DMS 273 treated with DMSO at 0.1 percent for 48 hours (cell line): ENCODE results near the gene ARHGDIA.

ENCODE experiments used
- DNase-seq: peaks from one replicate; lab custom pipeline; 2025; lab: John Stamatoyannopoulos, UW

ARHGDIA gene

DNA sequence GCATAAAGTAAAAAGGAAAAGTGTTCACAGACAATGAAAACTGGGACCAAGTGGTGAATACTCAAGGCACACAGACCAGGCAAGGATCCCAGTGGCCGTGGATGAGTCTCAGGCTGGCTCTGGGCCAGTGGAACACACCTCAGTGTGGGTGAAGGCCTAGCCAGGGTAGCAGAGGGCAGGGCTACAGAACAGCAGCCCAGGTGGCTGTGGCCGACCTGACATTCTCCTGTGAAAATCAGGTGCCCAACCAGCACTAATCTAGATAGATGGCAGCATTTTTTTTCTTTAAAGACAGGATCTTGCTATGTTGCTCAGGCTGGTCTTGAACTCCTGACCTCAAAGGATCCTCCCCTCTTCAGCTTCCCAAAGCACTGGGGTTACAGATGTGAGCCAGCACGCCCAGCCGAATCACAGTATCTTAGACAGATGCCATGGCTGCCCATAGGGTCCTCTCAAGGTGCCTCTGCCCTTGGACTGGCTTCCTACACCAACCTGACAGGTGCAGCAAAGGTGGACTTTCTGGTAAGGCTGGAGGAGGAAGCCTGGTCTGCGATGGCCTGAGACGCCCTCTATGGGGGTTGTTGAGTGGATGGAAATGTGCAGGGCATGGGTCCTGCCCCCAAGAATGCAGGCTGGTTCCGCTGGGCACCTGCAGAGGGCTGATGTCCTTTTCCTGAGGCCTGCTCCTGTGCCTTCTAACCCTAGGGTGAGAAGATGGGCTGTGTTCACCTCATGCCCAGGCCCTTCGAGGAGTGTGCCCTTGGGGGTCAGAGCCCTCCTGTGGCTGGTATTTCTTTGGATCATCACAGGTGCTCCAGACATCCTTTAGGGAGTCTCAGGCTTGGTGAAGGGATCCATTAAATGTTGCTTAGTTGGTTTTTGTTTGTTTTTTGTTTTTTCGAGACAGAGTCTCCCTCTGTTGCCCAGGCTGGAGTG is 7.0 kb downstream of the ARHGDIA start:
- no peak for DNase-seq

DNA sequence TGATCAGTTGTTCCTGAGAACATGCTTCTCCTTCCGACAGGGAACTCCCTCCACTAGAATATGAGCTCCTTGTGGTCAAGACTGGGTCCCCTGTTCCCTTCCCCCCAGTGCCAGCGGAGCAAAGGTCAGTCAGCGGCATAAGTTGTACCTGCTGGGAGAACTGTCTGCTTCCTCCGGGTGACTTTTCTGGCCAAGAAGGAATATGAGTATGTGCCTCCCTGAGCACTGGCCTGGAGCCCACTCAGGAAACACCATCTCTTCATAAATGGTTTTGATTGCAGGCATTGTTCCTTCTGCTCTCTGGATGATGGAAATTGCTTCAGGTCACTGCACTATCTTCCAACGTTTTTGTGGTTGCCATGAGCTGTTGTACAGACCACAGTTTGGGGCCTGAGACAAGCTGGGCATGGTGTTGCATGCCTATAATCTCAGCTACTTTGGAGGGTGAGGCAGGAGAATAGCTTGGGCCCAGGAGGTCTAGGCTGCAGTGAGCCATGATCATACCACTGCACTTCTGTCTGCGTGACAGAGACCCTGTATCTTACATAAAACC is 7.9 kb downstream of the ARHGDIA start:
- no peak for DNase-seq

DNA sequence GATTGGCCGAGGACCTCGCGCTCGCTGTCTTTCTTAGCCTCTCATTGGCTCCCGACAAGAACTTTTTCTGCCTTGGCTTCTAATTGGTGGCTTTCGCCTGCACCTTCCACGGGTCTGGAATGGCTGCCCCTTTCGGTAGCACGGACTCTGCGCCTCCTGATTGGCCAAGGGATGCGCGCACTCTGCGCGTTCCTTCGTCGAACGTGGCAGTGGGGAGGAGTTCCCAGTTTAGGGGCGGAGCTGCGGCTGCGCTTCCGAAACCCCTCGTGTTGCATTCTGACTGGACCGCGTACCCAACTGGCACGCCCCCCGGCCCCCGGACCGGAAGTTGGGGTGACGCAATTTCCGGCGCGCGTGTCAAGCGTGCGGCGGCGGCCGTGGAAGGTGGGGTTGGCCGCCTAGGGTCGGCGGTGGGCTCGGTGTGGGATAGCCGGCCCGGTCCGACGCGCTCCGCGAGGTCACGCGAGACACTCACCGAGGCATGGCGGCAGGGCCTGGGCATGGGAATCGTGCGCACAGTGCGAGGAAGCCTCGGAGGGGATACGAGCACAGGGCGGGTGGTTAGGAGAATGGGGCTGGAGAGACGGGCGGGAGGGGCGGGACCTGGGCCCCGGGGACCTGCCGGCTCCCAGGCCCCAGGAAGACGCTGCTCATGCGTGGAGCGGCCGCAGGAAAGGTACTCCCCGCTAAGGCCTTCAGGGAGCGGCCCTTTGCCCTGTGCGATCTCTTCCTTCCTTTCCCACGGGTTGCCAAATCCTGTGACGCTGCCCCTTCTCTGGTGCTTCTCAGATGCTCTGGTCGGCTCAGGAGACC is 10.2 kb downstream of the ARHGDIA start:
- peak; percentile 99 for DNase-seq

DNA sequence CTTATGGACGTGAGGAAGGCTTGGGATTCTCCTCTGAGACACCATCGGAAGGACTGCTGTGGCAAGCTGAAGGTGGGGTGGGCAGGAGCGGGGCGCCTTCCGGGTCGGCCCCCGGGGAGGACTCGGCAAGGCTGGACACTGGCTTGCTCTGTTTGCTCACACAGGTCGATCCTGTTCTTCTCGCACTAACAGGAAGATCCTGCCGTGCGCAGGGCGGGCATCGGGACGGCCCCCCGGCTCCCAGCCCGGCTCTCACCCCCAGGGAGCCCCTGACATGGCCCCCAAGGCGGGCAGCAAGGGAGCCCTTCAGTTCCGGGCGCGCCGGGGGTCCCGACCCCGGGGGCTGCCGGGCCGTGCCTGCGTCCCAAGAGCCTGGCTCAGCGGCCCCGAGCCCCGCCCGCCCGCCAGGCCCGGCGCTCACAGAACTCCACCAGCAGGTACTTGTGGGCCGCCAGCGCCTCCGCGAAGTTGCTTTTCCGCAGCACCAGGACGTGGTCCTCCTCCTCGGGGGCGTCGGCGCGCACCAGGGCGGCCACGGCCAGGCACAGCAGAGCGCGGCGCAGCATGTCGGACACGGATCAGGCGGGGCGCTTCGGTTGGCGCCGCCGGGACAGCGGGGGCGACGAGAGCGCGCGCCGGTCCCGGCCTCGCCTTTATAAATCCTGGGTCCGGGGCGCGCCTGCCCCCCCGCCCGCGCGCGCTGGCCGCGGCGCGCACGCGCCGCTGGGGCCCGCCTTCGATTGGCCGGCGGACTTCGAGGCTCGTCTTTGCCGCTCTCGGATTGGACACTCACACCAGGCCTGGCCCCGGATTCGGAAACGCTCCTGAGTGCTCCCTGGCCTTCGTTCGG is 11.0 kb downstream of the ARHGDIA start, which contains the start of gene P4HB:
P4HB (minus strand) TSS at position 630 of the 850 bp plus-strand sequence; CDS start at position 566, 64 bp downstream.
- DNase-seq, result no peak

DNA sequence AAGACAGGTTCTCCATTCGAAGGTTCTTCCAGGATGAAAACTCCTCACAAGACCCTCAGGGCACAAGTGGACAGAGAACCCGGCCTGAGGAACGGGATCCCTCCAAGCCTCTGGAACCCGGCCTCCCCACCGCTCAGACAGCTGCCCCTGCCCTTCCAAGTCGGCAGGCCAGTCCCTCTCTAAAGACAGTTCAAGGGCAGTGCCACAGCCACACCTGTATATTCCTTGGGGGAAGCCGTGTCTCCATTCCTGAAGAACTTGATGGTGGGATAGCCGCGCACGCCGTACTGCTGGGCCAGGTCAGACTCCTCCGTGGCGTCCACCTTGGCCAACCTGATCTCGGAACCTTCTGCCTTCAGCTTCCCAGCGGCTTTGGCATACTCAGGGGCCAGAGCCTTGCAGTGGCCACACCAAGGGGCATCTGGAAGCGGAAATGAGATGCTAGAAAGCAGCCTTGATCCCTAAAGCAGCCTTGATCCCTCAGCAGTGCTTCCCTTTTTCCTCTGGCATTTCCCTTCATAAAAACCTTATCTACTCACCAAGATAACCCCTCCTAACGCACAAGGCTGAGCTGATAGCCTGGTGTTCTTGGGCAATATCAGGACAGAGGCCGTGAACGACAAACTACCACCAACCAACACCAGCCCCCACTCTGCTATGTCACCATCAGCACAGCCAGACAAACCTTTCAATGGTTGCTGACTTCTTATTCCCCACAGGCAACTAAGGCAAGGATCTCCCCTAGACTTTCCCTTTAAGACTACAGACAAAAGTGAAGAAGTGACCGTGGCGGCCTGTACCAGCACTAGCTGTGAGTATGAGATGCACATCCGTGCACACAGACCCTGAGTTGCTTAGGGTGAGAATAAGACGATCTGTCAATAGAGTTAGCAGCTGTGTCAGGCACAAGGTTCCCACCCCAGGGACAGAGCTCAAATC is 11.9 kb downstream of the ARHGDIA start:
- no peak for DNase-seq

DNA sequence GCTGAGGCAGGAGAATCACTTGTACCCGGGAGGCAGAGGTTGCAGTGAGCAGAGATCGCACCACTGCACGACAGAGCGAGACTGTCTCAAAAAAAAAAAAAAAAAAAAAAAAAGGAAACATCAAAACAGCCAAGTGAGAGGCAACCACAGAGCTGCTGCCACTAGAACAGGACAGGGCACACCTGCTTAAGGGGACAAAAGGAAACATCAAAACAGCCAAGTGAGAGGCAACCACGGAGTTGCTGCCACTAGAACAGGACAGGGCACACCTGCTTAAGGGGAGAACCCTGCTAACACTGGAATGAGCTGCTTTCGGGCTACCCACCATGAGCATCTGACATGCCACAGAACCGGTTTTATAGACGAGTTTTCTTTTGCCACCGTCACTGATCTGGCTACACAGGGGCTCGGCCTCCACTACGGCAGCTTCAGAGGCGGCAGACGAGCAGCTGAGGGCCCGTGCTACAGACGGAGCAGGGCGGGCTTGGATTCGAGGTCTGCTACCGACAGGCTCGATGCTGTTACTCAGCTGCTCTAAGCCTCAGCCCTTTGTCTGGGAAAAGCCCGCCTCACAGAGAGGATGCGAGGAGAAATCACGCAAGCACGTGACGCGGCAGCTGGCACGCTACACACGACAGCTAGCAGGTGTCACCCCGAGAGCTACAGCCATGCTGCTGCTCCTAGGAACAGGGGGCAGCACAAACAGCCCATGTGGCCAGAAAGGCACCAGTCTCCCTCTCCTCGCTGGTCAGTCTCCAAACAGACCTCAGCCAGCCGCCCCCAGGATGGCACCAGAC is 12.8 kb downstream of the ARHGDIA start:
- no peak for DNase-seq

DNA sequence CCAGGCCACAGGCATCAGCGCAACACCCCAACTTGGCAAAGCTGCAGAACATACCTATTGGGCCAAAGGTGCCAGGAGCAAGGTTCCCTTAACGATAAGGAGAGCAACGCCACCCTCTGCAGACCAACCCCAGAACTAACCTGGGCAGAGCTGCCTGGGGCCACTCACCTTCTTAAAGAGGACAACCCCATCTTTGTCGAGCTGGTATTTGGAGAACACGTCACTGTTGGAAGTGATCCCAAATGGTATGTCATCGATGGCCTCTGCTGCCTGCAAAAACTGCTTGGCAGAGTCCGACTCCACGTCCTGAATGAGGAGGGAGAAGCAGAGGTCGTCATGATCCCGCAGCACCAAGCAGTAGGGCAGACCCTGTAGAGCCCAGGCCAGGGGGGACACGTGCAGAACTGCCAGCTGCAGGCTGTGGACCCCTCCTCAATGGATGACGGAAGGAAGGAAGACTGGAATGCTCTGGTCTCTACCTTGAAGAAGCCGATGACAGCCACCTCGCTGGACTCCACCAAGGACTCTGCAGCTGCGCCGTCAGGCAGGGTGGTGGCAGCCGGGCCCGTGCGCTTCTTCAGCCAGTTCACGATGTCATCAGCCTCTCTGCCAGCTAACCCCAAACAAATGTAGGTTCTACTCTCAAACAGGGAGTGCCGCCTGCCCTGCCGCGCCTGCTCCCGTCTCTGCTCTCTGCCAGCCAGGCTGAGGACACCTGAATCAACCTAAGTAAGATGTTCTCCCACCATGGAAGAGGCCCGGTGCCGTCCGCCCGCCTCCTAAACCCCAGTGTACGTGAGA is 16.0 kb downstream of the ARHGDIA start:
- no peak for DNase-seq

DNA sequence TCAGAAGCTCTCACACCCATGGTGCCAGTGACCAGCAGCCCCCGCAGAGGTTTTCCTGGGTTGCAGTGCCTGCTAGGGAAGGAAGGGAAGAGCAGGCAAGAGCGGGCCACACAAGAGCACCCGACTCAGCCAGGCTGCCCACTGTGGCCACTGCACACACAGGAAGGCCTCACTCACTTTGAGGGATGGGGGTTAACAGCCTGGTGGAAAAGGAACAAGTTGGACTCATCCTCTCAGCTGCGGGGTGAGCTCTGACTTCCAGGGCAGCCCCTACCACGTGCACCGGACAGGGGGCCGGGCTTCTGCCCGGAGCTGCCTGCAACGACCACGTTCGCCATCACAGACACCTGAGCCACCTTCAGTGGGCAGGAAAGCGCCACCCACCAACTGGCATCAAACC is 18.9 kb downstream of the ARHGDIA start:
- no peak for DNase-seq

DNA sequence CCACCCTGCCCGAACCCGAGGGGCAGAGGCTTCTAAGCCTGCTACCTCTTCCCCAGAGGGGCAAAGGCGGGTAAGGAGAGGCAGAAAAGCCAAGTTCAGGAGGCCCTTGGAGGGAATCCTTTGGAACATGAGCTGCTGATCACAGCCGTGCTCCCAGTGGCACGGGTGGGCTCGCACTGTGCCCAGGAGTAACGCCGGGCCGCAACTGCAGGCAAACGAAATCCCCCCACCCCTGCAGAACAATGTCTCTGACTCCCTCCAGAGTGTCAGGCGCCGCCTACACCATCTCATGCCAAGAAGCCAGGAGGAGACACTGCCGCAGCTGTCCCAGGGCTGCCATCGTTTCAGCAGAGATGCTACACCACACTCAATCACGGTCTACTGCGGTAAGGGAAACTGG is 19.7 kb downstream of the ARHGDIA start:
- no peak for DNase-seq

DNA sequence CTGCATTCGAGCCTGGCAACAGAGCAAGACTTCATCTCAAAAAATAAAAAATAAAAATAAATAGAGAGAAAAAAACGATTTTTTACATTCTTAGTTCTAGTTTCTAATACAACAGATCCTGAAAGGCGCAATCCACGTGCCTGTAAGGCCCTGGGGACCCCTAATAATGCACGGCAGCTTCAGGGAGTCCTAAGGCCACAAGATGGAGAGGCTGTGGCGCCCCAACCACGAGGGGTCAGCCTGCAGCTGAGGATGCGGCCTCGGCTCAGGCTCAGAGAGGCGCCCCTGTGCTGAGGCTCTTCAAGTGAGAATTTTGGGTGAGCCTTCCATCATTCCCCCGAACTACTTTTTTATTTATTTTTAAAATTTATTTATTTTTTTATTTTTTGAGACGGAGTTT is 21.7 kb downstream of the ARHGDIA start:
- no peak for DNase-seq

DNA sequence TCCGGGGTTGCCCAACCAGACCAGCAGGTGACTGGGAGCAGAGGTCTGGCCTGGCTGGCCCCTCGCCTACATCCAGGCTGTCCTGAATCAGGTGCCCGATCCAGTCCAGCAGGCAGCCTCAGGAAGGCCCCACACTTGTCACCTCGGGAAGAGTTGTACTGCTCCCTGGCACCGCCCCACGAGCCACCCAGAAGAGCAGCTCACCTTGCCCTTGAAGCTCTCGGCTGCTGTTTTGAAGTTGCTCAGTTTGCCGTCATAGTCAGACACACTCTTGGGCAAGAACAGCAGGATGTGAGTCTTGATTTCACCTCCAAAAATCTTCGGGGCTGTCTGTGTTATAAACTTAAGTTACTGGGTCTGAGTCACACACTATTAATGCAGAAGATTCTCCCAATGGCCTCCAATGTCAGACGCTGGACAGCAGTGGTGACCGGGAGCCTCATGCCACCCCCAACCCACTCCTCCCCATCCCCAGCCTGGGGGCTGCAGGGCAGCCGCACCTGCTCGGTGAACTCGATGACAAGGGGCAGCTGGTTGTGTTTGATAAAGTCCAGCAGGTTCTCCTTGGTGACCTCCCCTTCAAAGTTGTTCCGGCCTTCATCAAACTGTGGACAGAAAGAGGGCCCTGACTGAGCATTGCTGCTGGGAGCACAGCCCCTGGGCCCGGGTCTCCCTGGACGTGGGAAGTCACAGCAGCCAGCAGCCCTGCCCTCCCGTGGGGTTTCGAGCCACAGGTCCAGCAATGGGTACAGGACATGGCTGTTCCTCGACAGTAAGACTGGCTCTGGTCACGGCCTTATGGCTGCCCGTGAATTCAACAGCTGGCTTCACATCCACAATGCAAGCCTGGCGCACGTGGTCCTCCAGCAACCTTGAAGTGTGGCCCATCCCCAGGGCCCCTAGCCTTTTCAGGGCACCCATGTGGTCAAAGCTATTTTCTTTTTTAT is 24.1 kb downstream of the ARHGDIA start:
- no peak for DNase-seq

DNA sequence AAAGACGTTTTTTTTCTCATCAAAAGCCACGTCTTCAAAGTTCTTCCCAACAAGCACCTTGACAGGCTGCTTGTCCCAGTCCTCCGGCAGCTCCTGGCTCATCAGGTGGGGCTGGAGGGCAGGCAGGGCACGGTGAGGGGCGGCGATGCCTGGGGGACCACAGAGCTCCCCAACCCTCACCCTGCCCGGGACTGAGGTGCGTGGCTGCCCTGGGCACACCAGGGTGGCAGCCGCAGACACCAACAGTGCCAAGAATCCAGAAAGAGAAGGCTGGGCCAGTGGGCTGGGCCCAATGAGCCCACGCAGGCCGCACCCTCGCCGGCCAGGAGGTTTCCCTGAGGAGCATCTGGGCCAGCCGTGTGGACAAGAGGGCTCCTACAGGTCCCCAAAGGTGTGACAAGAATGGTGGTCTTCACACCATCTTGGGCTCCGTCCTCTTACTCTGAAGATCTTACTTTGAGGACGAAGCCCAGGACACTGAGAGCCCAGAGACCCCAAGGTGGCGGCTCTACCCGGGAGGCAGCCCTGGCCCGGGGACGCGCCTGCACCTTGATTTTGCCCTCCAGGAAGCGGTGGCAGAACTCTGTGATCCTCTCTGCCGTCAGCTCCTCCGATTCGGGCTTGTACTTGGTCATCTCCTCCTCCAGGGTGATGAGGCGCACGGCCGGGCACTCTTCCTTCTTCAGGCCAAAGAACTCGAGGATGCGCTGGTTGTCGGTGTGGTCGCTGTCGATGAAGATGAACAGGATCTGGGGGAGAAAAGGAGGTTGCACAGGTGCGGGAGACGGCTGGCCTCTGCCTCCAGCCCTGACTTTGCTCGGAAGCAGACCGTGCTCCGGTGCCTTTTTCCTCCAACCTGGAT is 25.0 kb downstream of the ARHGDIA start:
- no peak for DNase-seq

DNA sequence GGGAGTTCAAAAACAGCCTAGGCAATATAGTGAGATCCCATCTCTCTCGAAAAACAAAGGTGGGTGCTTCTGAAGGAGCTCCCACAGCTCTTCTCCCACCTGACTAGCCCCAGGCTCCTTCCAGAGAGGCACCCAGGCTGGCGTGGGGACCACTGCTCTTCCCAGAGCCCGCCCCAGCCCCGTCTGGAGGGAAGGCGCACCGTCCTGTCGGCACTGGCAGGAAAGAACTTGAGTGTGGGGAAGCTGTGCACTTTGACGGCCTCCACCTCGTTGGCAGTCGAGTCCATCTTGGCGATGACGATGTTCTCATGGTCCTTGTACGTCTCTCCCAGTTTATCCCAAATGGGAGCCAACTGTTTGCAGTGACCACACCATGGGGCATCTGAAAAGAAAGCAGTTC is 25.8 kb downstream of the ARHGDIA start:
- DNase-seq, result no peak

DNA sequence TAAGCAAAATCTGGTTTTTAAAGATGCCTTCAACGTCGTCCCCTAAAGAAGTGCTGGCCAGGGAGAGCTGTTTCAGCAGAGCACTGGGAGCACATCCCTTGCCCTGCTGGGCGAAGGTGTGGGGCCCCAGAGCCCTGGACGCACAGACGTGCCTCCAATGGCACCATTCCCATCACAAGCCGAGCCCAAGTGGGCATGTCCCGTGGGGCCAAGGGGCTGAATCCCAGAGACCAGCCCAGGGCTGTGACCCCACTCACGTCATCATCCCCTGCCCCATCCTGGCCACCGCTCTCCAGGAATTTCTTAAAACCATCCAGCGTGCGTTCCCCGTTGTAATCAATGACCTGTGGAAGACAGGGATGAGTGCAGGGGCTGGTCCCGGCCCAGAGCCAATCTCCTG is 26.2 kb downstream of the ARHGDIA start:
- DNase-seq, result no peak

DNA sequence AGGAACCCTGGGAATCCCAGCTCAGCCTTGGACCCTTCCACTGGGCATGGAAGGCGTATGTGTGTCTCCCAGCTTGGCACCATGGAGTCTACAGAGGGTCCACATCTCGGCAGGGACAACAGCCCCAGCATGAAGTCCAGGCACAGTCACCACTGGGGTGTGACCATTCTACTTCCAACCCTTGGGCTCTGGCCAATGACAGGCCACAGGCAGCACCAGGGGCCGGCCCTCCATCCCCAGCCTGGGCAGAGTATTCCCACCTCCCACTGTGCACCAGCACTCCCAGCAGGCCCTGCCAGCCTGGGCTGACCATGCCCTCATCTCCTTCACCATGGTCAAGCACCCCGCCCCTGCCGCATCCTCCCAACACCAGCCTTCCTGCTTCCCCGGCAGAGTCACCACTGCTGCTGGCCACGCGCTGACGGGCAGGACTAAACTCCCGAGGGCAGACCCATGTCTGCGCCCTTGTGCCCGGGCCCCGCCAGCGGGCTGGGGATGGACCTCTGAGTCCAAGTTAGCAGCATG is 26.7 kb downstream of the ARHGDIA start:
- no peak for DNase-seq

DNA sequence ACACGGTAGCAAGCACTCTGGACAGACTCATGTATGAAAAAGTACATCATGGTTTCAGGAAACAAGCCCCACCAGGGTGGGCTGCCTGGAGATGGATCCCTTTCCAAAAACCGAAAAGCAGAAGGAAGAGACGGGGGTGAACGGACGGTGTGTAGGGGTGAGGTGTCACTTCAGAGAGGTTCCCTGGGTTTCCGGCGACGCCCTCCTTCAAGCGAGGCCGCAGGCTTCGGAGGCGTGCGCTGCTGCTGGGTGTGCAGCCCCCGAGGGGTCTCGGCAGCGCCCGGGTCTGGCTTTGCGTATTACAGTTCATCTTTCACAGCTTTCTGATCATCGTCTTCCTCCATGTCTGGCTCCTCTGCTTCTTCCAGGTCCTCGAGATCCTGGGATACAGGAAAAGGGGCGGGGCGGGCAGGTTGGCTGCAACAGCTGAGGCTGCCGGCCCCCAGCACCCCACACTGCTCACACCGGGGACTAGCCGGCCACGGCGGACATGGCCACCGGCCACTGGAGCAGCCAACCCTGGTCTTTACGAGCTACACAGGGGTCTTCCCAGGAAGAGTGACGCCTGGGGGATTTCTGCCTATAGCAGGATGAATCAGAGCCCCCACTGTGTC is 27.3 kb downstream of the ARHGDIA start:
- DNase-seq, result no peak
